Measurements from ENCODE around the gene WNT11. TPM values are rescaled to one million over a fixed set of nuclear protein-coding genes. Genes with fewer than 3 reads are reported as not detected.

Gene WNT11
- polyA plus RNA-seq, 1 donor (not counting 4 experiments of a cell fraction or from before 2014, with no cell fraction given) = not detected

GRCh38 chr11:76239483-76240160 lies 33.3 kb upstream of the WNT11 start:
- Histone ChIP-seq H3K27me3 (ENCODE audit: control insufficient read depth, extremely low read depth, insufficient read depth, low read length) (peaks cover 24% of the 10 kb centered on the region), H3K9me1 (ENCODE audit: control insufficient read depth, extremely low read depth, insufficient read depth, low read length) (no peaks in the 10 kb centered on the region), H3K9me3 (ENCODE audit: control insufficient read depth, low read depth, low read length) (no peaks in the 10 kb centered on the region), H3K79me2 (ENCODE audit: control insufficient read depth, insufficient read depth, low read length) (no peaks in the 10 kb centered on the region), H3K4me2 (ENCODE audit: control insufficient read depth, extremely low read depth, insufficient read depth, low read depth, low read length) (no peak overlapping the region), H3K36me3 (ENCODE audit: control insufficient read depth in 2 of 2, extremely low read depth in 1 of 2, insufficient read depth in 2 of 2, low read length in 2 of 2) (no peaks in the 10 kb centered on the region), H3K9ac (ENCODE audit: control insufficient read depth, extremely low read depth, insufficient read depth, low read length) (no peak overlapping the region), H3K4me1 (ENCODE audit: control insufficient read depth, extremely low read depth, insufficient read depth, low read length) (no peaks in the 10 kb centered on the region), H2AFZ (ENCODE audit: control insufficient read depth, low read length) (no peak overlapping the region), H3K4me3 (ENCODE audit: control insufficient read depth in 2 of 3, extremely low read depth in 1 of 3, insufficient read depth in 2 of 3, low read depth in 1 of 3, low read length in 3 of 3) (no peak overlapping the region), H4K20me1 (ENCODE audit: control insufficient read depth, extremely low read depth, insufficient read depth, low read length) (no peaks in the 10 kb centered on the region), H3K27ac (ENCODE audit: control insufficient read depth, insufficient read depth, low read length) (no peak overlapping the region)
- DNase-seq (ENCODE audit: low read depth, low spot score) = no peak
- FAIRE-seq = no peak
- TF ChIP-seq CTCF (optimal IDR thresholded peaks at IDR 0.05 in 1 of 3, IDR thresholded peaks at IDR 0.05 in 1 of 3, conservative IDR thresholded peaks at IDR 0.05 in 1 of 3; ENCODE audit: extremely low read depth in 1 of 3, insufficient read depth in 2 of 3, low read length in 3 of 3) (no peak), EZH2 (IDR thresholded peaks at IDR 0.05; ENCODE audit: low read length) (no peak)
- dilution Hi-C loops (cut with MboI; ENCODE audit: extremely low pct_ligation_motif_present, low sequenced_read_pairs) = no loop called here

GRCh38 chr11:76238551-76238950 lies 32.2 kb upstream of the WNT11 start:
- Histone ChIP-seq H3K36me3 (ENCODE audit: control insufficient read depth in 2 of 2, extremely low read depth in 1 of 2, insufficient read depth in 2 of 2, low read length in 2 of 2) (no peaks in the 10 kb centered on the region), H3K4me3 (ENCODE audit: control insufficient read depth in 2 of 3, extremely low read depth in 1 of 3, insufficient read depth in 2 of 3, low read depth in 1 of 3, low read length in 3 of 3) (no peak overlapping the region), H3K27me3 (ENCODE audit: control insufficient read depth, extremely low read depth, insufficient read depth, low read length) (peaks cover 15% of the 10 kb centered on the region), H3K9me1 (ENCODE audit: control insufficient read depth, extremely low read depth, insufficient read depth, low read length) (no peaks in the 10 kb centered on the region), H4K20me1 (ENCODE audit: control insufficient read depth, extremely low read depth, insufficient read depth, low read length) (no peaks in the 10 kb centered on the region), H3K27ac (ENCODE audit: control insufficient read depth, insufficient read depth, low read length) (no peak overlapping the region), H3K79me2 (ENCODE audit: control insufficient read depth, insufficient read depth, low read length) (no peaks in the 10 kb centered on the region), H3K4me1 (ENCODE audit: control insufficient read depth, extremely low read depth, insufficient read depth, low read length) (no peaks in the 10 kb centered on the region), H2AFZ (ENCODE audit: control insufficient read depth, low read length) (no peak overlapping the region), H3K4me2 (ENCODE audit: control insufficient read depth, extremely low read depth, insufficient read depth, low read depth, low read length) (no peak overlapping the region), H3K9ac (ENCODE audit: control insufficient read depth, extremely low read depth, insufficient read depth, low read length) (no peak overlapping the region), H3K9me3 (ENCODE audit: control insufficient read depth, low read depth, low read length) (no peaks in the 10 kb centered on the region)
- FAIRE-seq (no peak), DNase-seq (ENCODE audit: low read depth, low spot score) (no peak)
- dilution Hi-C loops (cut with MboI; ENCODE audit: extremely low pct_ligation_motif_present, low sequenced_read_pairs) = no loop called here
- TF ChIP-seq EZH2 (IDR thresholded peaks at IDR 0.05; ENCODE audit: low read length) (no peak), CTCF (optimal IDR thresholded peaks at IDR 0.05 in 1 of 3, IDR thresholded peaks at IDR 0.05 in 1 of 3, conservative IDR thresholded peaks at IDR 0.05 in 1 of 3; ENCODE audit: extremely low read depth in 1 of 3, insufficient read depth in 2 of 3, low read length in 3 of 3) (no peak)

Measured in keratinocyte (primary cell).